ENCODE results near the gene VTN. TPM values are rescaled to one million over a fixed set of nuclear protein-coding genes. Genes with fewer than 3 reads are reported as not detected.

Gene VTN
- total RNA-seq, 1 donor from 2014 or later, result 1.3 TPM

DNA sequence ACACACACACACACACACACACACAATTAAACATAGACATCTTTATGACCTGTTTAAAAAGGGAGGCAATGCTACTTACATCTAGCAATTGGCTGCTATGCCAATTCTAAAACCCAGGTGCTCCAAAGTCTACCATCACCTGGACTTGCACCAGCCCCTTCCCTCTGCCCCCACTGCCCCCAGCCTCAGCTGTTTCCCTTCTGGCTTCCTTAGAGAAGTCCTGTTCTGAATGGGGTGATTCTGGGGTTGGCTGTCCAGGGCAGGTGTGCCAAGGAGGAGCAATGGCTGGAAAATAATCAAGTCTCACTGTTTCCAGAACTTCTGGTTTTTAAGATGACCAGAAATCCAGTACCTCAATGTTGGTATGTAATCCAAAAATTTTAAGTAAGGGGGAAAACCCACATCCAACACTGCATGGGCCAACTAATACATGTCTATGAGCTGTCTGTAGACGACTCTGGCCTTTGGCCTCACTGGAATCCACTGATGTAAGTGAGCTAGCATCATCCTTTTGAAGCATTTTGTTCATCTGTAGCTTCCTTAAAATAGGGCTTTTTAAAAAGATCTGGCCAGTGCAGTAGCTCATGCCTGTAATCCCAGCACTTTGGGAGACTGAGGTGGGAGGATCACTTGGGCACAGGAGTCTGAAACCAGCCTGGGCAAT is 36.9 kb downstream of the VTN start:
- Histone ChIP-seq H3K27ac (no peak overlapping the region), H3K36me3 (peaks cover 37% of the 10 kb centered on the region), H3K4me1 (peaks cover 33% of the 10 kb centered on the region)

GRCh38 chr17:28331891-28332420 is 38.2 kb downstream of the VTN start:
- H3K27me3 ChIP-seq, result no peaks in the 10 kb centered on the region
- intact Hi-C loops (cut with DNase I), result no loop called here
- peaks cover 49% of the 10 kb centered on the region for H3K36me3 ChIP-seq
- no peak overlapping the region for H3K4me3 ChIP-seq
- H3K4me1 ChIP-seq, result peaks cover 26% of the 10 kb centered on the region
- H3K9me3 ChIP-seq, result no peaks in the 10 kb centered on the region
- ATAC-seq (no peak), DNase-seq (no peak)
- no peak overlapping the region for H3K27ac ChIP-seq
- TF ChIP-seq, protein P1, sequence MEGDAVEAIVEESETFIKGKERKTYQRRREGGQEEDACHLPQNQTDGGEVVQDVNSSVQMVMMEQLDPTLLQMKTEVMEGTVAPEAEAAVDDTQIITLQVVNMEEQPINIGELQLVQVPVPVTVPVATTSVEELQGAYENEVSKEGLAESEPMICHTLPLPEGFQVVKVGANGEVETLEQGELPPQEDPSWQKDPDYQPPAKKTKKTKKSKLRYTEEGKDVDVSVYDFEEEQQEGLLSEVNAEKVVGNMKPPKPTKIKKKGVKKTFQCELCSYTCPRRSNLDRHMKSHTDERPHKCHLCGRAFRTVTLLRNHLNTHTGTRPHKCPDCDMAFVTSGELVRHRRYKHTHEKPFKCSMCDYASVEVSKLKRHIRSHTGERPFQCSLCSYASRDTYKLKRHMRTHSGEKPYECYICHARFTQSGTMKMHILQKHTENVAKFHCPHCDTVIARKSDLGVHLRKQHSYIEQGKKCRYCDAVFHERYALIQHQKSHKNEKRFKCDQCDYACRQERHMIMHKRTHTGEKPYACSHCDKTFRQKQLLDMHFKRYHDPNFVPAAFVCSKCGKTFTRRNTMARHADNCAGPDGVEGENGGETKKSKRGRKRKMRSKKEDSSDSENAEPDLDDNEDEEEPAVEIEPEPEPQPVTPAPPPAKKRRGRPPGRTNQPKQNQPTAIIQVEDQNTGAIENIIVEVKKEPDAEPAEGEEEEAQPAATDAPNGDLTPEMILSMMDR (IDR thresholded peaks at IDR 0.05), result no peak

More for the DNA sequence above, 36.9 kb downstream of the VTN start:
- TF ChIP-seq, protein P1 (IDR thresholded peaks at IDR 0.05), result no peak
- ATAC-seq (no peak), DNase-seq (no peak)
- intact Hi-C loops (cut with DNase I), result no loop called here
- H3K27me3 ChIP-seq, result no peaks in the 10 kb centered on the region
- no peaks in the 10 kb centered on the region for H3K9me3 ChIP-seq
- no peak overlapping the region for H3K4me3 ChIP-seq

DNA sequence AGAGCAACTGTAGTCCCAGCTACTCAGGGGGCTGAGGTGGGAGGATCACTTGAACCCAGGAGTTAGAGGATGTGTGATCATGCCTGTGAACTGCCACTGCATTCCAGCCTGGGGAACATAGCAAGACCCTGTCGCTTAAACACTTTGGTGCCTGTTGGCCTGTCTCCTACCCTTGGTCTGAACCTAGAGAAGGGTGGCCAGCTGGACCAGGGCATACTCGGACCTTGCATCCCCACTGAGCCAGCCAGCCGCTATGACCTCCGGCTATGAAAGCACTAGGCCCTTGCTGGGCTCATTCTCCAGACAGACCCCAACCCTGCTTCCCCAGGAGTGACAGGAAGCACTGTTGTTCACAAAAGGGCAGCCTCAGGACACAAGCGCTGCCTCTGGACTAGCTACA is 39.4 kb downstream of the VTN start:
- no peaks in the 10 kb centered on the region for H3K9me3 ChIP-seq

DNA sequence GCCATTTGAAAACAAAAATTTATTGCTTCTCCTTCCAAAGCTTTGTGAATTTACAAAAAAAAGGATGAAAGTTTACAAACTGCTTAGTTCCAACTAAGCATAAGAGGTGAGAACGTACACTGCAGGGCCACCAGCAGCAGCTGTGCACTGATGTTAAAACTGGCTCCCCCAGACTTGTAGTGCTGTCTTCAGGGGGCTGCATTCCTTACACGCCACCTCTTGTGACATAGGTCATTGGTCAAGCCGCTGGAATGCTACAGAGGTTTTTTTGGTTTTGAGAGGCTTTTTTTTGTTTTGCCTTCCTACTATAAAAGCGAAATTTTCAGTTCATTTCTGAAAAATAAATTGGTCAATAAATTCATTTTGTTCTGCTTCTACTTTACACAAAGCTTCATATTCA is 41.8 kb downstream of the VTN start:
- Histone ChIP-seq H3K4me1 (peaks cover 22% of the 10 kb centered on the region), H3K36me3 (peaks cover 49% of the 10 kb centered on the region), H3K4me3 (no peak overlapping the region), H3K27me3 (no peaks in the 10 kb centered on the region), H3K27ac (no peak overlapping the region), H3K9me3 (no peaks in the 10 kb centered on the region)
- TF ChIP-seq, protein P1 (IDR thresholded peaks at IDR 0.05), result no peak
- ATAC-seq (no peak), DNase-seq (no peak)
- intact Hi-C loops (cut with DNase I), result no loop called here

More for the DNA sequence above, 39.4 kb downstream of the VTN start:
- intact Hi-C loops (cut with DNase I), result no loop called here
- TF ChIP-seq, protein P1 (IDR thresholded peaks at IDR 0.05), result no peak
- H3K4me1 ChIP-seq, result peaks cover 18% of the 10 kb centered on the region
- no peak overlapping the region for H3K27ac ChIP-seq
- DNase-seq (no peak), ATAC-seq (no peak)
- no peaks in the 10 kb centered on the region for H3K27me3 ChIP-seq
- no peak overlapping the region for H3K4me3 ChIP-seq
- H3K36me3 ChIP-seq, result peaks cover 49% of the 10 kb centered on the region

DNA sequence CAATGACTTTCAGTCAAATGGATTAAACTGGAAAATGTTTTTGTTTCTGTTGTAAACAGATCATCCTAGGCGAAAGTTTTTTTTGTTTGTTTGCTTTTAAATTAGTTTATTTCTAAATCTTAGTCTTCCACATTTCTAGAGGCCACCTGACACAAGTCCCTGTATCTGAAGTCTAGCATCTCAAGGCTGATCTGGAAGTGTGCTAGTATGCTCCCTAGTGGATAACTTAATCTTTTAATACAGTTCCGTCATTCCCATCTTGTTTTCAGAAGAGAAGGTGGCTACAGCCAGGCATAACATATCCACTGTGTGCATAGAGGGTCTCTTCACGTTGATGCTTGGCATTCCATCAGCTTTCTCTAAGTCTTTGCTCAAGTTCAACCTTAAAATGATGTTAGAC is 42.4 kb downstream of the VTN start:
- TF ChIP-seq, protein P1 (IDR thresholded peaks at IDR 0.05), result no peak
- peaks cover 21% of the 10 kb centered on the region for H3K4me1 ChIP-seq
- no peaks in the 10 kb centered on the region for H3K9me3 ChIP-seq
- no peak for ATAC-seq
- H3K27ac ChIP-seq, result peak overlapping the region; percentile 6
- H3K36me3 ChIP-seq, result peaks cover 49% of the 10 kb centered on the region
- no peak overlapping the region for H3K4me3 ChIP-seq
- no peak for DNase-seq
- intact Hi-C loops (cut with DNase I), result no loop called here
- H3K27me3 ChIP-seq, result no peaks in the 10 kb centered on the region

All from upper lobe of right lung (tissue), 1 donor.